ENCODE measurements around the gene CLEC4D.
"Not testable (repeated sequence)": the region's sequence is repeated elsewhere in the genome, so short reads cannot be mapped to it uniquely, and the experiment has no call there.

The CLEC4D gene

GRCh38 chr12:8537820-8538219 lies 24.5 kb downstream of the CLEC4D start:
- not testable (repeated sequence) for DNase-seq

DNA sequence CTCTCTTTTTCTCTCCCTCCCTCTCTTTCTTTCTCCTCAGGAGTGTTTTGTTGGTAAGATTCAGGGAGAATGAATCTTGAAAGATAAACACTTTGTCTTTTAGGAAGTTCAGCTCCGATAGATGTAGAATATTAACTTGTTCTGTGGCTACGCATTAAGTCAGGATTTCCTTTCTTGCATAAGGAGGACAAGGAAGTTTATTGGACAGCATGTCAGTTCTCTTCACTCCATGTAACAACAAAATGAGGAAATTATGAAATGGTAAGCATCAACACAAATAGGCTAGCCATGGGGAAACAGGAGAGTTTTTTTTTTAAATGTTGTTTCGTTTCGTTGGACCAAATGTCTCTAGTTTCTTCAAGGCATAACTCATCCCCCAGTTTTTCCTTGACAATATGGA lies 27.5 kb downstream of the CLEC4D start, which contains the start of gene CLEC4E:
Gene CLEC4E, minus strand, starts transcription at position 75 of the 400 bp plus-strand sequence. CDS start 108 bp downstream, outside the sequence.
- not testable (repeated sequence) for DNase-seq

DNA sequence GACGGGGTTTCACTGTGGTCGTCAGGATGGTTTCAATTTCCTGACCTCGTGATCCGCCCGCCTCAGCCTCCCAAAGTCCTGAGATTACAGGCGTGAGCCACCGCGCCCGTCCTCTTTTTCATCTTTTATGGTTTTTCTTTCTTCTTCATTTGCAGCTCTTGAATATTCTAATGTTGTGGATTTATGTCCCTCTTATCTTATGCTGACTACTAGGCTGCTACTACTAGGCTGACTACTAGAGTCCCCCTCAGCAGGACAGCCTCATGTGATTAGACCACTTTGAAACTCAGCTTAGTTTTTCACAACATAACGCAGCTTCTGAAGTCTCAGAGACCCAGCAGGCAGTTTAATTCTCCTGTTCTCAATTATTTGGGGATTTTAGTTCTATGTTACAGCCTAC lies 28.3 kb downstream of the CLEC4D start:
- DNase-seq = no peak

DNA sequence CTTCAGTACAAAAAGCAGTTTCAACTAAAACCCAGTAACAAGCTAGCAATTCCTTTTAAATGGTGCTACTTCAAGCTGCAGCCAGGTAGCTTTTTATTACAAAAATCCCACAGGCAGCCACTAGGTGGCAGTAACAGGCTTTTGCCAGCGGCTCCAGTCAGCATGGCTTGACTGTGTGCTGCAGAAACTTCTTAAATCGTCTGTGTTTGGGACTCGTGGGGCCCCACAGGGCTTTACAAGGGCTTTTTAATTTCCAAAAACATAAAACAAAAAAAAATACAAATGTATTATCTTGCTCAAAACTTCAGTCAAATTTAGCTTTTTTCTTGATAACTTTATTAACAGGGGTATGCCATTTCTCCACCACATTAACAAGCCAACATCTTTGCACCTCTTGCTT lies 31.0 kb downstream of the CLEC4D start:
- no peak for DNase-seq

DNA sequence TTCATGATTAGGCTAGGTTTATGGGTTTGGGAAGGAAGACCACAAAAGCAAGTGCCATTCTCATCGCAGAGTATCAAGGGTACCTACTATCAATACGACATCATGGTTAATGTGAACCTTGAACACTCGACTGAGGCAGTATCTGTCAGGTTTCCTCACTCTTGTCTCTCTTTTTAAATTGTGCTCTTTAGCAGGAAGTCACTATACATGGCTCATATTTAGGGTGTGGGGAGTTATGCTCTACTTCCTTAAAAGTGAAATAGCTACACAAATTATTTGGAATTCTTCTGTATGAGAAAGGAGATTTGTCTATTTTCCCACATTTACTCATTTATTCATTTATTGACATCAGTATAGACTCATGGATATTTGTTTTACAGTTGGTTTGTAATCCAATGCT lies 33.3 kb downstream of the CLEC4D start:
- no peak for DNase-seq

DNA sequence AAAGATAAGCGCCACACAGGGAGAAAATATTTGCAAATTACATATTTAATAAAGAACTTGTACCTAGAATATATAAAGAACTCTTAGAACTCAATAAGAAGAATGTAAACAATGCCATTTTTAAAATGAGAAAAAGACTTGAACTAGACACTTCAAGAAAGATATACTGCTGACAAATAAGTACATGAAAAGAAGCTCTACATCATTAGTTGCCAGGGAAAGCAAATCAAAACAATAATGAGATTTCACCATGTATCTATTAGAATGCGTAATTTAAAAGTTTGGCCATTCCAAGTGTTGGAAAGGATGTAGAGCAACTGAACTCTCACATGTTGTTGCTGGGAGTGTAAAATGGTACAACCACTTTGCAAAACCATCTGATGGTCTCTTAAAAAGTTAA lies 34.3 kb downstream of the CLEC4D start:
- no peak for DNase-seq

DNA sequence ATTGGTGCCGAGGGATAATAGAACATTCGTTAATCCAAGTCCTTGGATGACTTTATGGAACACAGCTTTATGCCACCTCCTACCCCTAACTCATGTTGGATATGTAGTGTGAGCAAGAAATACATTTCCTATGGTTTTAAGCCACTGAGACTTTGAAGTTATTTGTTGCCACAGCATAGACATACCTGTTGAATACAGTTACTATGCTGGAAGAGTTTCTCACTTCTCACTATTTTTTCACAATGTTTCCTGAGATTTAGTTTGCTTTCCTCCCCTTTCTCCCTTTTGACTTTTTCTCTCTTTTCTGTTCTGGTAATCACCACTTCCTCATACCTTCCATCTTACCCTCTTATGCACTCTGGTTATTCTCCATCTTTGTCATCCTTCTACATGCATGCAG lies 34.9 kb downstream of the CLEC4D start:
- no peak for DNase-seq

GRCh38 chr12:8549381-8549780 lies 36.1 kb downstream of the CLEC4D start:
- no peak for DNase-seq

- DNase-seq = no peak
Observed at GRCh38 chr12:8553088-8553627, 39.9 kb downstream of the CLEC4D start.

GRCh38 chr12:8554451-8555195 lies 41.3 kb downstream of the CLEC4D start:
- no peak for DNase-seq

DNA sequence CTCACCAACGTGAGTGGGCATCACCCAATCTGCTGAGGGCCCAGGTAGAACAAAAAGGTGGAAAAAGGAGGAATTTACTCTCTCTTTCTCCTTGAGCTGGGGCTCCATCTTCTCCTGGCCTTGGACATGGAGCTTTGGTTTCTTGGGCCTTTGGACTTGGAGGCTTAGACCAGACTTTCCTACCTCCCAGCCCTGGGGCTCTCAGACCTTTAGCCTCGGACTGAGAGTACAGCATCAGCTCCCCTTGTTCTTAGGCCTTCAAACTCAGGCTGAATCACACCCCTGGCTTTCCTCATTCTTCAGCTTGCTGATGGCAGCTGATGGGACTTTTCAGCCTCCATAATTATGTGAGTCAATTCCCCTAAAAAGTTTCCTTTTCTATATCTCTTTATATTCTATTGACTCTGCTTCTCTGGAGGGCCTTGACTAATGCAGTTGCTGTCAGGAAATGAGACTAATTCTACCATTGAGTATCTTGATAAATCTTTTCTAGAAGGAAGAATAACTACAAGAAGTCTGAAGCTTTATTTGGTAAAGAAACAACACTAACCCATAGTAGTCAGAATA lies 43.3 kb downstream of the CLEC4D start:
- no peak for DNase-seq

DNA sequence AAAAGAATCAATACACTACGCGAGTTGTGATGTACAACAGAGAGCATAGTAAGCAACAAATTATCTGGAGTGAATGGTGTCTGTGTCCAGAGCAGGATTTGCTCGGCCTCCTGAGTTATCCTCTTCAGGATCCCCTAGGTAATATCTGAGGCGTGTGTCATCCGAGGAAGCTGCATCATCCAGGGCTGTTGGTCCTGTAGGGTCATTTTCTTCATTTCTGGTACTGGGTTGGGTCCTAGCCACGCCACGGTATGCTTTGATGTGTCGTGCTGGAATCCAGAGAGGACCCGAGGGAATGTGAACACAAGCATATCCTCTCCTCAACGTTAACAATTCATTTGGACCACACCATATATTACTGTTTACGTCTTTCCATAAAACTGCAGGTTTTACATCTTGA lies 46.4 kb downstream of the CLEC4D start:
- no peak for DNase-seq

GRCh38 chr12:8561011-8561410 lies 47.7 kb downstream of the CLEC4D start:
- no peak for DNase-seq

- no peak for DNase-seq
Observed at GRCh38 chr12:8562310-8562709, 49.0 kb downstream of the CLEC4D start.

DNA sequence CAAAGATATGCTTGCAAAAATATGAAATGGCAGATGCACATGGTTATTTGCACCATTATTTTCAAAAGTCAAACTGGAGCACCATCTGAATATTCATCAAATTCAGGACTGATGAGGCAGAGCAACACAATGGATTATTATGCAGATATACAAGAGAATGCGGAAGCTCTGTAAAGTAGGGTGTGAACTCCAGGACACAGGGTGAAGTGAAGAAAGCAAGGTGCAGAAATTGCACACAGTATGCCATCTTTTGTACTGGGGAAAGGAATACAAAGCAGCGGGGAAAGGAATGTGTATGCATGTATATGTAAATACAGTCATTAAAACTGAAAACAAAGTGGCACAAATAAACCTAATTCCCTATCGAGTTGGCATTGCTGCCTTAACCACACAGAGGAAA lies 50.1 kb downstream of the CLEC4D start:
- no peak for DNase-seq

DNA sequence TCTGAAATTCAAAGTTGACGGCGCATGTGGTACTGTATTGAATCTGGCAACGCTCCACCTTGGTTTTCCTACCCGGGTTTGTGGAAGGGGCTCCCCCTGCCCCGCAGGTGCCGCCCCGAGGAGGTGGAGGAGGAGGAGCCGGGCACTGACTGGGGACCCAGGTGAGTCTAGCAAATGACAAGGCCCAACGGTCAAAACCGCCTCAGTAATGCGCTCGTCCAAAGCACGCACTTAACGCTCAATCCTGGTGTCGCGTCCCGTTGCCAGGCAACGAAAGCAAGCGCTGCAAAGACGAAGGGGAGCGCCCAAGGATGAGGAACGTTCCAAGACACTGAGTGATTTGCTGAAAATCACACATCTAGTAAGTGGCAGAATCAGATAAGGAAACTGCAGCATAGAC lies 51.4 kb downstream of the CLEC4D start:
- no peak for DNase-seq

- DNase-seq = not testable (repeated sequence)
Observed at GRCh38 chr12:8566052-8566451, 52.7 kb downstream of the CLEC4D start.

DNA sequence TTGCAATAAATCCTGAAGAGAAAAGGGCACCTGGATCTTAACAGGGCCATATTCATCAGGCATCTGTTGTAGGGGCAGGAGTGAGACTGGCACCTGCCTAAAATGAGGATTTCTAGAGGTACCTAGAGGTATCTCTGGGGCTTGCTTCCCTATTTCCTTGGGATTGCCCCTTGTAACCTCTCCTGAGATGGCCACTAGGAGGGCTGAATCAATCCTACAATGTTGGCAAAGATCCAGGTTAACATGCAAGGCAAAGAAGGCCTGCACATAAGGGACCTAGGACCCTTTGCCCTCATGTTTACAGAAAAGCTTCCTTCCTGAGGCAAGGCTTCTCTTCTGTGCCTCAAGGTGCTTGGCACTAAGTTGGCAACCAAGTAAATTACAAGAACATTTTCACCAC lies 53.2 kb downstream of the CLEC4D start:
- DNase-seq = no peak

Measured in DMS 273 treated with DMSO at 0.1 percent for 48 hours (cell line).